H1 (cell line): ENCODE results near the gene RARB. TPM values are rescaled to one million over a fixed set of nuclear protein-coding genes. Genes with fewer than 3 reads are reported as not detected.

Experiments
- CHD7 ChIP-seq: fragments of 300-600 bp; sonication (generic); IDR thresholded peaks from 2 replicates; pipeline ENCODE4 v1.7.1; 2012; ENCODE audit warnings: low read length, moderate library complexity, mild to moderate bottlenecking, inconsistent platforms; ENCODE audit not compliant: insufficient replicate concordance
- polyA plus RNA-seq, 7 experiments: library from polyadenylated mRNA; depleted of rRNA in 3 of 7; stranded (reverse) in 5 of 7; unstranded in 2 of 7; fragments of >200 nt in 5 of 7; fragments of 200-250 nt in 2 of 7; gene quantifications; 1 replicate in 5 of 7; 2 replicates in 1 of 7; 4 replicates in 1 of 7; pipeline versions ENCODE4 v1.2.1 to v1.2.3, GENCODE V29; 2011 to 2013; ENCODE audit warnings: missing spikeins in 2 of 7, mixed read lengths in 2 of 7
- total RNA-seq: library from RNA; stranded (reverse); fragmentation: NEBNext Ultra II Directional; extraction: Animal tissue kit (Norgen Biotek cat#: 25700); gene quantifications from 2 replicates; pipeline ENCODE4 v1.2.1, GENCODE V29; 2021

RARB gene
- total and polyA plus RNA-seq, 2 of the 8 experiments (the other 6 are each of a cell fraction or from before 2014, with no cell fraction given): 0.15 to 0.22 TPM

GRCh38 chr3:25547943-25548674, 120.0 kb downstream of the RARB start (continued):
- TF ChIP-seq CHD7: no peak
- TF ChIP-seq, all 59 proteins: peak for 0
